BE2C (cell line): ENCODE data around the gene ABCB9.

Experiments used
- DNase-seq: peaks from one replicate; pipeline ENCODE4 v3.0.0-alpha.2; 2020
- H3K27me3 ChIP-seq: fragments of 250-450 bp; sonication (Bioruptor Pico); 2 replicates; pipeline ENCODE4 v1.5.1; 2020; ENCODE audit warnings: mild to moderate bottlenecking
- H3K36me3 ChIP-seq: fragments of 250-450 bp; sonication (Bioruptor Pico); 2 replicates; pipeline ENCODE4 v1.5.1; 2020; ENCODE audit warnings: mild to moderate bottlenecking
- H3K4me1 ChIP-seq: fragments of 250-450 bp; sonication (Bioruptor Pico); 2 replicates; pipeline ENCODE4 v1.5.1; 2020
- H3K4me3 ChIP-seq: 2 replicates; pipeline ENCODE4 v1.5.1; 2011; ENCODE audit warnings: low read depth, low read length
- H3K9me3 ChIP-seq: fragments of 250-450 bp; sonication (Bioruptor Pico); 2 replicates; pipeline ENCODE4 v1.5.1; 2020
- TF ChIP-seq, protein P1 (sequence below): IDR thresholded peaks from 2 replicates; pipeline ENCODE4 v1.5.1; 2012; ENCODE audit warnings: mild to moderate bottlenecking, low read depth, low read length

The ABCB9 gene

DNA sequence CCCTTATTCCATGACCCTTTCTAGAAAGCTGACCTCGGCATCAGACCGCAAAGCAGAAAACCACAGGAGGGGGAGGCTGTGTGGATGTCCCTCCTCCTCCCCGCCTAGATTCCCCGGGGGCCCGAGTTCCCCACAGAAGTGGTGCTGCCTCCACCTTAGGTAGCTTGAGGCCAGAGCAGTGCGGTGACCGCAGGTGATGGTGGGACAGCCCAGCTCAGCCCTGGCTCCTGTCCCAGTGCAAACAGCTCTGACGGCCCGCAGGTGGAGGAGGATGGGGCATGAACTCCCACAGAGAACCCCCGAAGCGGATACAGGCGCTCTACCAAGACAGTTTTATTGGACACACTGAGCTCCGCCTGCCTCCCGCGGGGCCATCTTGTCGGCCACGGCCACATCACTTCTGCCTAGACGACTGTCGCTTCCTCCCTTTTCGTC lies 33.7 kb upstream of the ABCB9 start:
- H3K27me3 ChIP-seq: no peaks in the 10 kb centered on the region
- DNase-seq: no peak
- TF ChIP-seq, protein P1, sequence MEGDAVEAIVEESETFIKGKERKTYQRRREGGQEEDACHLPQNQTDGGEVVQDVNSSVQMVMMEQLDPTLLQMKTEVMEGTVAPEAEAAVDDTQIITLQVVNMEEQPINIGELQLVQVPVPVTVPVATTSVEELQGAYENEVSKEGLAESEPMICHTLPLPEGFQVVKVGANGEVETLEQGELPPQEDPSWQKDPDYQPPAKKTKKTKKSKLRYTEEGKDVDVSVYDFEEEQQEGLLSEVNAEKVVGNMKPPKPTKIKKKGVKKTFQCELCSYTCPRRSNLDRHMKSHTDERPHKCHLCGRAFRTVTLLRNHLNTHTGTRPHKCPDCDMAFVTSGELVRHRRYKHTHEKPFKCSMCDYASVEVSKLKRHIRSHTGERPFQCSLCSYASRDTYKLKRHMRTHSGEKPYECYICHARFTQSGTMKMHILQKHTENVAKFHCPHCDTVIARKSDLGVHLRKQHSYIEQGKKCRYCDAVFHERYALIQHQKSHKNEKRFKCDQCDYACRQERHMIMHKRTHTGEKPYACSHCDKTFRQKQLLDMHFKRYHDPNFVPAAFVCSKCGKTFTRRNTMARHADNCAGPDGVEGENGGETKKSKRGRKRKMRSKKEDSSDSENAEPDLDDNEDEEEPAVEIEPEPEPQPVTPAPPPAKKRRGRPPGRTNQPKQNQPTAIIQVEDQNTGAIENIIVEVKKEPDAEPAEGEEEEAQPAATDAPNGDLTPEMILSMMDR: no peak
- no peaks in the 10 kb centered on the region for H3K9me3 ChIP-seq
- no peaks in the 10 kb centered on the region for H3K36me3 ChIP-seq
- H3K4me3 ChIP-seq: no peak overlapping the region
- no peaks in the 10 kb centered on the region for H3K4me1 ChIP-seq

DNA sequence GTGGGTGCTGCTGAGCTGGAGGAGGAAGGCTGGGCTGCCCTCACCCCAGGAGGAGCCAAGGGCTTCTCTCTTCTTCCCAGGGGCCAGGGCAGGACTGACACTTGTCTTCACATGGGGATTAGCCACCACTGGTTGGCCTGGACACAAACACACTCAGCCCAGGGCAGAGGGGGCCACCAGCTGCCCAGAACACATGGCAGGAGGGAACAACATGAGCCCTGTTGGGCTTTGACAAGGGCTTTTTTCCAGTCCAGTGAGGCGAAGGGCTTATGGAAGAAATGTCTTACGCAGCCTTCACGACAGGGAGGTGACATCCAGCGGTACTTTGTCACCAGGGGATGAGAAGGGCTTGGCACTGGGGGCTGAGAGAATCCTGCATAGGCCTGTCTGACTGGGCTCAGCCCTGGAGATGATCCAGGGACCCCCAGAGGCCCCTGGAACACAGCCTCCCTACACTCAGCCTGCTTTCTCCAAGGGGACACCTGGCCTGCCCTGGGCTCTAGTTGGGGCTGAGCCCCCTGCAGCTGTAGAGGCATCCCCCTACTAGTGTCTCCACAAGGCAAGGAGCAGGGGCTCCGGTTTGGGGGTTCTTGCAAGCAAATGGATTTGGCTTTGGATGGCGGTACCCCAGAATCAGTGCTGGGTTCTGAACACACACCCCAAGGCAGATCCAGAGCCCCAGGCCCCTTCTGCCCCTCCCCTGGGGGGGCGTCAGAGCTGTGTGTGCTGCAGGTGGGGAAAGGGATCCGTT lies 33.1 kb upstream of the ABCB9 start:
- no peak for DNase-seq
- Histone ChIP-seq H3K9me3 (no peaks in the 10 kb centered on the region), H3K4me3 (no peak overlapping the region), H3K27me3 (no peaks in the 10 kb centered on the region), H3K36me3 (no peaks in the 10 kb centered on the region), H3K4me1 (no peaks in the 10 kb centered on the region)
- TF ChIP-seq, protein P1: no peak

DNA sequence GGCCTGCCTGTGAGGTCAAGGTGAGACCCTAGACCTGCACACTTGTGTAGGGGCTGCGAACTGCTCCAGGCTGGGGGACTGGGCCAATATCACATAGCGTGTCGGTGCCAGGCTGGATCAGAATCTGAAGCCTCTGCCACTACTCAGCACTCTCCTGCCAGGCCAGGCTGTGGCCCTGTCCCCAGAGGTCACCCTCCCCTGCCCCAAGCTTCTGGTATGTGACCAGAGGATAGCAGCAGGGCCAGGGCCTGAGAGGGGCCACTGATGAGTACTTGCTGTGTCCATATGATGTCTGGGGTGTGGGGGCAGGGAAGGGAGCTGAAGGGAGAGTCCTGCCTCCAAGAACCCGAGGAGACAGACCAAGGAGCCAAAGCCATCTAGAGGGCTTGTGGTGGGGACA lies 32.1 kb upstream of the ABCB9 start:
- Histone ChIP-seq H3K27me3 (no peaks in the 10 kb centered on the region), H3K4me3 (no peak overlapping the region), H3K4me1 (no peaks in the 10 kb centered on the region), H3K9me3 (no peaks in the 10 kb centered on the region), H3K36me3 (no peaks in the 10 kb centered on the region)
- TF ChIP-seq, protein P1: no peak
- no peak for DNase-seq

DNA sequence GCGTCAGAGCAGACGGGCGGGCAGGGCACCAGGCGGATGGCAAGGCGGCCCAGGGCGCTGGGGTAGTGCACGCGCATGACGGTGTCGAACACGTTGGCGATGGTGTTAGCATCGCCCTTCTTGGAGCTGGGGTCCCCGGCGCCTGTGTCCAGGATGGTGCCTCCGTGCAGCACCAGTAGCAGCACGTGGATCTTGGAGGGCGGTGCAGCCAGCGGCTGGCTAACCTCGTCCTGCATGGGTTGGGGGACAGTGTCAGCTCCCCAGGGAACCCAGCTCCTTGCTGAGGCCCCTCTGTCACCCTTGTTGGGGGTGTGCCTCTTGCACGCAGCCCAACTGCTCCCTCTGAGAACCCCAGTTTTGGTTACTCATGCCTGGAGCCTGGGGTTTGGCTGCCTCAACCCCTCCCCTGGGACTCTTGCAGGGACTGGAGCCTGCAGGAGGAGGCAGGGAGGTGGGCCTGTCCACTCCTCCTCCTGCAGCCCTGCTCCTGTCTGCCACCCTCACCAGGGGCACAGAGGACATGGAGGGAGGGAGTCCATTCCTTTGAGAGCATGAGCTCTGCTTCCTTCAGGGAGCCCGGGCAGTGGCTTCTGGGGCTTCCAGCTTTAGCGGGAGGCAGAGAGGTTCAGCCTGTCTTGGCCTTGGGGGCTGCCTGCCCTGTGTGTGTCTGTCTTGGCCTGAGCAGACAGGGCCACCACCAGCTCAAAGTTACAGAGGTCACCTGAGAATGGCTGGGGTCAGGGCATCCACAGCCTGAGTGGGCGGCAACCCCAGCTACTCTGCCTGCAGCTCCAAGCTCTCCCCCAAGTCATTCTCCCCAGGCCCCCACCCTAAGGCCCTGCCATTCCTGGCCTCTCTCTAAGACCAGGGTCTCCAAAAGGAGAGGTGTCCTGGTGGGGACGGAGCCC lies 31.3 kb upstream of the ABCB9 start:
- Histone ChIP-seq H3K4me1 (no peaks in the 10 kb centered on the region), H3K9me3 (no peaks in the 10 kb centered on the region), H3K36me3 (no peaks in the 10 kb centered on the region), H3K27me3 (no peaks in the 10 kb centered on the region), H3K4me3 (no peak overlapping the region)
- TF ChIP-seq, protein P1: no peak
- DNase-seq: no peak

DNA sequence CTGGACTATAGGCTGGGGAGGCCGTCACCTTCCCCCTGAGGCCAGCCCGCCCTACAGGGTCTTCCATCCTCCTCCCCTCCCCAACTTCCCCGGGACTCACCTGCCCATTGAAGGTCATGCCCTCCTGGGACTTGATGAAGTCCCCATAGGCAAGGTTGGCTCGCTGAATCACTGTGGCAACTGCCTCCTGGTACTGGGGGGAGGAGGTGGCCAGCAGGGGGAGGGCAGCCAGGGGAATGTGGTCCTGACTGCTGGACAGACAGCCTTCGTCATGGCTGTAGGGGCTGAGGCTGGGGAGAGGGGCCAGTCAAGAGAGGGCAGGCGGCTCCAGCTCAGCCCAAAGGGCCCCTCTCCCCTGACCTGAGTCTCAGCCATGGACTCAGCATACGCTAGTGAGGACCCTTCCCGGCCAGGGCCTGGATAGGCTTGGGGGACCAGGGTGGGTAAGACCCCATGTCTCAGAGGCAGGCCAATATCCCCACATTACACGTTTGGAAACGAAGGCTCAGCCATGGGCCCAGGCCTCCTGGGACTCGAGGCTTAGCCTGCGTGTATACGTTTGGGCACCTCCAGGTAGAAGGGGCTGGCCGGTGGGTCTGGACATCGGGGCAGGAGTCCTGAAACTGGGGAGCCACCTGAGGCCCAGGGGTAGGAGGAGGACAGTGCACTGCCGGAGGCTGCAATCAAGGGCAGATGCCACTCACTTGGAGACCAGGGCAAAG lies 30.5 kb upstream of the ABCB9 start:
- DNase-seq: no peak
- TF ChIP-seq, protein P1: no peak
- H3K36me3 ChIP-seq: no peaks in the 10 kb centered on the region
- no peak overlapping the region for H3K4me3 ChIP-seq
- no peaks in the 10 kb centered on the region for H3K27me3 ChIP-seq
- no peaks in the 10 kb centered on the region for H3K9me3 ChIP-seq
- H3K4me1 ChIP-seq: no peaks in the 10 kb centered on the region
